IPS DF 4.7 (cell line): ENCODE results near the gene U2AF2.

Experiments used
- DNase-seq: peaks from one replicate; pipeline ENCODE4 v3.0.0-alpha.2; 2013; ENCODE audit warnings: low spot score; ENCODE audit errors: extremely low read depth

U2AF2 gene

GRCh38 chr19:55643003-55643886 is 11.6 kb upstream of the U2AF2 start, which contains the start of gene ZNF581:
Gene ZNF581, plus strand, starts transcription at chr19:55643649. Its CDS starts 923 bp downstream, at chr19:55644572.
- no peak for DNase-seq

- no peak for DNase-seq
Measured at GRCh38 chr19:55643887-55644176, 11.0 kb upstream of the U2AF2 start.

- no peak for DNase-seq
Measured at GRCh38 chr19:55644191-55644833, 10.5 kb upstream of the U2AF2 start.

- no peak for DNase-seq
Measured at GRCh38 chr19:55644842-55645511, 9.9 kb upstream of the U2AF2 start.

GRCh38 chr19:55645512-55645881 is 9.3 kb upstream of the U2AF2 start:
- DNase-seq, result no peak

GRCh38 chr19:55646889-55647731 is 7.7 kb upstream of the U2AF2 start:
- no peak for DNase-seq

DNA sequence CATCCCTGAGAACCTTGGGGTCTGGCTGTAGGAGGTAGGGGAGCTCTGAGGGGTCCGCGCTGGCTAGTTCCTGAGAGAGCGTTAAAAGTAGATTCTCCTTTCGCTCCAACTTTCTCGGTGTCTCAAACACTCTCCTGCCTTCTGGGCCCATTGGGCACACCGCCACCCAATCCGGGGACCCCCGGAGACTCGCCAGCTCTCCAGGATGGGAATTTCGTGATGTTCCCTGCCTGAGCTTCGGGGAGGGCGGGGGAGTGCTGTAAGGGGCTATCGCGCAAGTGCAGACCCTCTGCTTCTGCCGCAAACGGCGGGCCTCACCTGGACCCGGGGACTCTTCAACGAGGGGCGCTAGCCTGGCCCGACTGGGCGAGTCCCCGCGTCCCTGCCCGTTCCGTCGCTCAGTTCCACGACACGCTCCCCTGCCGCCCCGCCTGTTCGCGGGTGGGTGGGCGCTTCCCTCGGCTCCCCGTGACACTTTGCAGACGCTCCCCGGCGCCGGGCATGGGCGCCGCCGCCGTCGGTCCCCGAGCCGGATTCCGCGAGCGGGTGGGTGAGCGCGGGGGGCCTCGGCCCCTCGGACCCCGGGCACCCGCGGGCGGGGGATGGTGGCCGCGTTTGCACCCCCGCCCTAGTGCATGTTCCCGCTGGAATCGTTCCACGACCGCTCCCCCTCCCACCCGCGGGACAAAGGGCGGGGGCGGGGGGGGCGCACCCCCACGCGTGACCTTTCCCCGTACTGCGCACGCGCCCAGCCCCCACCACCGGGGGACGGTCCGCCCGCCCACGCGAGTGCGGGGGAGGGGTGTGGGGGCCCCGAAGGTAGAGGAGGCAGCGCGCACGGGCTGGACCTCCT is 6.9 kb upstream of the U2AF2 start, which contains the start of gene CCDC106:
Gene CCDC106 (plus strand): TSS at position 481 of the 853 bp plus-strand sequence. CDS start 835 bp downstream, outside the sequence.
- DNase-seq, result no peak

GRCh38 chr19:55648585-55649267 is 6.1 kb upstream of the U2AF2 start:
- no peak for DNase-seq

GRCh38 chr19:55649268-55650125 is 5.3 kb upstream of the U2AF2 start:
- no peak for DNase-seq

GRCh38 chr19:55650126-55650557 is 4.7 kb upstream of the U2AF2 start:
- DNase-seq, result no peak

DNA sequence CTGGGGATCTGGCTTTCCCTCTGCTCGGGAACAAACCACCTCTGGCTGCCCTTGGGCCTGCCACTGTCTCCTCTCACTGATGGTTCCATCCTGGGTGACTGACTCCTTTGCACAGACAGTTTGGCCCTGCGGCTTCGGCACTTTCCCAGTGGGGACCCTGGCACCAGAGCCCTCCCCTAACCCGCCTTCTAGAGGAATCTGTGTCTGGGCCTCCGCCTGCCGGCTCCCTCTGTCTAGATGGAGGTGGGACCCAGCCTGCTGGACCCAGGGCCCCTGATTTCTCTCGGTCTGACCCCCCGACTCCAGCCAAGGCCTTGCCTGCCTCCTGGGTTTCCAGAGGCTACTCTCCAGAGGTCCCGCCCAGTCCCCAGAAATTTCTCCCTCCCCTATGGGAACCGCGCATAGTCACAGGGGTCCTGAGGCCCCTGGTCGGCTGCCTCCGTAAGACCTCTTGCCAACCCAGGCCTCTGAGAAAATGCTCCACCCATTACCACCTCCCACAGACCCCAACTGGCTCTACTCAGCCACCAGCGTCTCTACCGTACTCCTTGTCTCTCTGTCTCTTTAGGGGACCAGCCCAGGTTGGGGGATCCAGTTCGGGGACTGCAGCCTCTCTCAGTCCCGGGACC is 4.1 kb upstream of the U2AF2 start:
- DNase-seq, result no peak

- DNase-seq, result no peak
Measured at GRCh38 chr19:55651236-55651635, 3.6 kb upstream of the U2AF2 start.

GRCh38 chr19:55652311-55653128 is 2.3 kb upstream of the U2AF2 start:
- DNase-seq, result no peak

- DNase-seq, result no peak
Measured at GRCh38 chr19:55653651-55654322, 1.0 kb upstream of the U2AF2 start.

GRCh38 chr19:55654323-55654867 is 440 bp upstream of the U2AF2 start:
- no peak for DNase-seq

DNA sequence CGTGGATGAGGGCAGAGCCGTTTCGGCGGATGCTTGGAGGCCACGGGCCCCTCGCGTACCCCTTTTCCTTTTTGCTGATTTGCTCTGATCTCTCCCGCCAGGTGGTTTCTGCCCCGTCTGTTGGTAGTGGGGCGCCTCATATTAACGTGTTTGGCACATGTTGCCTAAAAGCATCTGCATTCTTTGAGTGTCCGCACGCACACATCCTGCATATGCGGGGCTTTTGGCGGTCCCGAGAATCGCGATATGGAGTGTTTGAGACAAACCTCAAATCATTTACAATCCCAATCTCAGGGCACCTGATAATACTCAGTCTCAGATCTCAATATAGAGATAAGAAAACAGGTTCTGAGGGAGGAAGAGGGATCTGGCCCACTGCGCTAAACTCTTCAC is 809 bp downstream of the U2AF2 start:
- DNase-seq, result no peak

GRCh38 chr19:55656552-55656951 is 1.7 kb downstream of the U2AF2 start:
- DNase-seq, result no peak
